Ectodermal cell (in vitro differentiated cells): ENCODE results near the gene AHCTF1.

Experiments used
- H3K27ac ChIP-seq: 2 replicates; pipeline ENCODE4 v1.7.0; 2013; ENCODE audit warnings: mild to moderate bottlenecking, low read depth, low read length; ENCODE audit not compliant: insufficient read depth, poor library complexity, severe bottlenecking
- H3K27me3 ChIP-seq: 2 replicates; pipeline ENCODE4 v1.7.0; 2013; ENCODE audit warnings: mild to moderate bottlenecking, low read length; ENCODE audit not compliant: insufficient read depth, control insufficient read depth, poor library complexity, severe bottlenecking
- H3K36me3 ChIP-seq: one replicate; pipeline ENCODE4 v1.7.0; 2013; ENCODE audit warnings: low read length; ENCODE audit not compliant: control insufficient read depth, insufficient read depth
- H3K4me1 ChIP-seq: one replicate; pipeline ENCODE4 v1.7.0; 2013; ENCODE audit warnings: low read length; ENCODE audit not compliant: control insufficient read depth, insufficient read depth
- H3K4me3 ChIP-seq: 2 replicates; pipeline ENCODE4 v1.7.0; 2013; ENCODE audit warnings: low read depth, low read length, control low read depth; ENCODE audit not compliant: insufficient read depth
- H3K9me3 ChIP-seq: 2 replicates; pipeline ENCODE4 v1.7.0; 2013; ENCODE audit warnings: mild to moderate bottlenecking, low read length, moderate library complexity; ENCODE audit not compliant: control insufficient read depth
- WGBS, 2 experiments: methylation state at CpG; one replicate each; pipeline ENCODE4 v1.1.7; 2013; ENCODE audit warnings: missing lambda C conversion rate in 2 of 2; 5-methylcytosine and 5-hydroxymethylcytosine counted together

Gene AHCTF1

GRCh38 chr1:246794048-246794827 is 137.5 kb downstream of the AHCTF1 start:
- H3K27ac ChIP-seq, result peak overlapping the region; percentile 6
- H3K36me3 ChIP-seq, result no peaks in the 10 kb centered on the region
- no peaks in the 10 kb centered on the region for H3K9me3 ChIP-seq
- peaks cover 17% of the 10 kb centered on the region for H3K4me1 ChIP-seq
- WGBS, 2 experiments, result 55 to 58% methylated on average over 17 of the region's 18 CpGs
- H3K4me3 ChIP-seq, result no peak overlapping the region
- no peaks in the 10 kb centered on the region for H3K27me3 ChIP-seq

GRCh38 chr1:246793356-246793896 is 138.3 kb downstream of the AHCTF1 start:
- Histone ChIP-seq H3K4me1 (peaks cover 19% of the 10 kb centered on the region), H3K27ac (no peak overlapping the region), H3K27me3 (no peaks in the 10 kb centered on the region), H3K9me3 (no peaks in the 10 kb centered on the region), H3K36me3 (no peaks in the 10 kb centered on the region), H3K4me3 (no peak overlapping the region)
- WGBS, 2 experiments, result 55 to 58% methylated on average over 6 of the region's 6 CpGs

GRCh38 chr1:246792603-246793002 is 139.1 kb downstream of the AHCTF1 start:
- Histone ChIP-seq H3K4me1 (peaks cover 19% of the 10 kb centered on the region), H3K4me3 (no peak overlapping the region), H3K36me3 (no peaks in the 10 kb centered on the region), H3K9me3 (no peaks in the 10 kb centered on the region), H3K27ac (no peak overlapping the region), H3K27me3 (no peaks in the 10 kb centered on the region)
- 94 to 96% methylated on average over 25 of the region's 25 CpGs for WGBS, 2 experiments

- Histone ChIP-seq H3K27me3 (no peaks in the 10 kb centered on the region), H3K9me3 (no peaks in the 10 kb centered on the region), H3K36me3 (no peaks in the 10 kb centered on the region), H3K4me3 (no peak overlapping the region), H3K4me1 (peaks cover 19% of the 10 kb centered on the region), H3K27ac (no peak overlapping the region)
- 88 to 90% methylated on average over 17 of the region's 17 CpGs for WGBS, 2 experiments
Measured at GRCh38 chr1:246791303-246791918, 140.3 kb downstream of the AHCTF1 start.

- H3K27ac ChIP-seq, result no peak overlapping the region
- H3K4me1 ChIP-seq, result peaks cover 19% of the 10 kb centered on the region
- no peaks in the 10 kb centered on the region for H3K9me3 ChIP-seq
- WGBS, 2 experiments, result 95 to 96% methylated on average over 19 of the region's 19 CpGs
- H3K27me3 ChIP-seq, result no peaks in the 10 kb centered on the region
- no peaks in the 10 kb centered on the region for H3K36me3 ChIP-seq
- no peak overlapping the region for H3K4me3 ChIP-seq
Measured at GRCh38 chr1:246790833-246791232, 140.9 kb downstream of the AHCTF1 start.

GRCh38 chr1:246790364-246790763 is 141.4 kb downstream of the AHCTF1 start:
- no peak overlapping the region for H3K4me3 ChIP-seq
- H3K9me3 ChIP-seq, result no peaks in the 10 kb centered on the region
- no peak overlapping the region for H3K27ac ChIP-seq
- H3K36me3 ChIP-seq, result no peaks in the 10 kb centered on the region
- peaks cover 19% of the 10 kb centered on the region for H3K4me1 ChIP-seq
- WGBS, 2 experiments, result 96 to 97% methylated on average over 7 of the region's 7 CpGs
- no peaks in the 10 kb centered on the region for H3K27me3 ChIP-seq

- Histone ChIP-seq H3K27me3 (no peaks in the 10 kb centered on the region), H3K27ac (no peak overlapping the region), H3K9me3 (no peaks in the 10 kb centered on the region), H3K36me3 (no peaks in the 10 kb centered on the region), H3K4me1 (peaks cover 12% of the 10 kb centered on the region), H3K4me3 (no peak overlapping the region)
- WGBS, 2 experiments, result 79 to 81% methylated on average over 25 of the region's 25 CpGs
Measured at GRCh38 chr1:246789454-246790339, 142.1 kb downstream of the AHCTF1 start.
